Naive thymus-derived CD4-positive, alpha-beta T cell (primary cell): ENCODE measurements around the gene JMJD1C. TPM values are rescaled to one million over a fixed set of nuclear protein-coding genes. Genes with fewer than 3 reads are reported as not detected.

Source experiments
- ATAC-seq: fragments of 150-1000 bp; cut with Tn5 transposase; 2 replicates; pipeline ENCODE4 v1.10.0; 2021; ENCODE audit warnings: mild to moderate bottlenecking, moderate library complexity
- CTCF ChIA-PET: fragments of 350-600 bp; sonication (Branson Sonifier 250); formaldehyde crosslinking; loops from one replicate; lab custom pipeline; 2021; ENCODE audit warnings: antibody characterized with exemption; lab: Charles Lee
- POLR2A ChIA-PET: fragments of 350-600 bp; sonication (Branson Sonifier 250); formaldehyde crosslinking; loops from one replicate; lab custom pipeline; 2021; ENCODE audit warnings: antibody characterized with exemption, inconsistent platforms; lab: Charles Lee
- DNase-seq, 9 donors: peaks; one replicate each; pipeline versions ENCODE4 v3.0.0 to v3.0.0-alpha.2; 2020 to 2022; ENCODE audit warnings: mixed read lengths in 1 of 9
- H3K27ac ChIP-seq: one replicate; pipeline ENCODE4 v1.7.0; 2013; ENCODE audit warnings: mild to moderate bottlenecking, low read depth, low read length, moderate library complexity
- H3K27me3 ChIP-seq, 2 donors: one replicate each; pipeline ENCODE4 v1.7.0; 2013; ENCODE audit warnings: low read length in 2 of 2, mild to moderate bottlenecking in 2 of 2, moderate library complexity in 2 of 2; ENCODE audit not compliant: control insufficient read depth in 2 of 2, insufficient read depth in 2 of 2
- H3K36me3 ChIP-seq, 3 experiments: 1 replicate in 2 of 3; 2 replicates in 1 of 3; pipeline ENCODE4 v1.7.0; 2013; ENCODE audit warnings: low read length in 3 of 3, mild to moderate bottlenecking in 3 of 3, moderate library complexity in 1 of 3; ENCODE audit not compliant: insufficient read depth in 3 of 3, control insufficient read depth in 2 of 3
- H3K4me1 ChIP-seq, 2 donors: one replicate each; pipeline ENCODE4 v1.7.0; 2013; ENCODE audit warnings: low read length in 2 of 2, mild to moderate bottlenecking in 2 of 2, moderate library complexity in 1 of 2; ENCODE audit not compliant: control insufficient read depth in 2 of 2, insufficient read depth in 2 of 2
- H3K4me3 ChIP-seq: 2 replicates; pipeline ENCODE4 v1.7.0; 2013; ENCODE audit warnings: mild to moderate bottlenecking, low read length
- H3K9me3 ChIP-seq, 3 experiments: 1 replicate in 2 of 3; 2 replicates in 1 of 3; pipeline ENCODE4 v1.7.0; 2013; ENCODE audit warnings: low read length in 3 of 3; ENCODE audit not compliant: control insufficient read depth in 2 of 3
- H3K27ac Mint-ChIP-seq, 9 donors: one replicate each; pipeline ENCODE4 v1.8.0; 2020 to 2022; ENCODE audit warnings: mixed read lengths in 9 of 9, mild to moderate bottlenecking in 8 of 9, moderate library complexity in 5 of 9, inconsistent platforms in 2 of 9
- H3K27me3 Mint-ChIP-seq, 5 donors: one replicate each; pipeline ENCODE4 v1.8.0; 2021 to 2022; ENCODE audit warnings: mixed read lengths in 5 of 5, mild to moderate bottlenecking in 1 of 5
- H3K36me3 Mint-ChIP-seq, 5 donors: one replicate each; pipeline ENCODE4 v1.8.0; 2020 to 2022; ENCODE audit warnings: mixed read lengths in 5 of 5, mild to moderate bottlenecking in 3 of 5, inconsistent platforms in 1 of 5
- H3K4me1 Mint-ChIP-seq, 7 donors: one replicate each; pipeline ENCODE4 v1.8.0; 2020 to 2022; ENCODE audit warnings: mixed read lengths in 7 of 7, mild to moderate bottlenecking in 3 of 7, inconsistent platforms in 1 of 7
- H3K4me3 Mint-ChIP-seq, 10 donors: one replicate each; pipeline ENCODE4 v1.8.0; 2020 to 2022; ENCODE audit warnings: mild to moderate bottlenecking in 10 of 10, mixed read lengths in 10 of 10, moderate library complexity in 6 of 10, inconsistent platforms in 2 of 10
- H3K9me3 Mint-ChIP-seq, 11 donors: one replicate each; pipeline ENCODE4 v1.8.0; 2020 to 2022; ENCODE audit warnings: mixed read lengths in 11 of 11, mild to moderate bottlenecking in 4 of 11, inconsistent platforms in 1 of 11, moderate library complexity in 1 of 11
- intact Hi-C, 2 donors: fragments of 100-400 bp; cut with micrococcal nuclease; formaldehyde crosslinking; loops; one replicate each; pipeline ENCODE4 v1.15.1; 2023
- polyA plus RNA-seq, 2 donors: library from polyadenylated mRNA; unstranded; fragments of 300-500 nt; fragmentation: Illumina TruSeq; gene quantifications; one replicate each; pipeline ENCODE4 v1.2.3, GENCODE V29; 2021
- total RNA-seq, 6 experiments: library from RNA in 5 of 6; stranded (reverse) in 5 of 6; gene quantifications; 1 replicate in 5 of 6; 2 replicates in 1 of 6; pipeline ENCODE4 v1.2.3 and lab custom pipeline; 2021 to 2026

The JMJD1C gene
- total and polyA plus RNA-seq, 7 experiments from 2014 or later: 59.0 to 331 (median 120) TPM

- H3K4me1 ChIP-seq: peaks cover 17 to 23% of the 10 kb centered on the region in 2 donors
- no peak overlapping the region for H3K4me3 Mint-ChIP-seq
- peaks cover 0 to 3% (median 0%) of the 10 kb centered on the region in 3 experiments for H3K9me3 ChIP-seq
- no peaks in the 10 kb centered on the region for H3K27me3 Mint-ChIP-seq
- H3K27me3 ChIP-seq: no peaks in the 10 kb centered on the region
- no peak overlapping the region for H3K4me3 ChIP-seq
- peaks cover 9 to 41% (median 31%) of the 10 kb centered on the region in 5 donors for H3K36me3 Mint-ChIP-seq
- H3K9me3 Mint-ChIP-seq: peaks cover 0 to 4% (median 0%) of the 10 kb centered on the region in 11 donors
- DNase-seq (no peak), ATAC-seq (no peak)
- H3K27ac Mint-ChIP-seq: peak overlapping the region in 6 of 9 donors; percentile 11 to 55 (median 26)
- POLR2A ChIA-PET: interaction anchor here (1.5 kb wide), 1 partner anchor 11 kb away, joined by 8 read pairs; no protein-coding TSS in a partner anchor
- peaks cover 6 to 30% (median 6%) of the 10 kb centered on the region in 3 experiments for H3K36me3 ChIP-seq
- peaks cover 33 to 59% (median 55%) of the 10 kb centered on the region in 7 donors for H3K4me1 Mint-ChIP-seq
- H3K27ac ChIP-seq: no peak overlapping the region
- intact Hi-C loops: loop anchor here in 1 of 2 donors (10.0 kb wide), 1 partner anchor 140 kb away; no protein-coding TSS in a partner anchor
- CTCF ChIA-PET: interaction anchor here (1.2 to 3.0 kb wide), 3 partner anchors 174 to 506 kb away, joined by 3 to 29 read pairs (median 8); no protein-coding TSS in a partner anchor
These were observed 251.2 kb downstream of the JMJD1C start for GRCh38 chr10:63214571-63214970.

GRCh38 chr10:63213489-63213888, 252.3 kb downstream of the JMJD1C start:
- H3K36me3 Mint-ChIP-seq: peaks cover 10 to 42% (median 33%) of the 10 kb centered on the region in 5 donors
- H3K36me3 ChIP-seq: peaks cover 6 to 30% (median 6%) of the 10 kb centered on the region in 3 experiments

DNA sequence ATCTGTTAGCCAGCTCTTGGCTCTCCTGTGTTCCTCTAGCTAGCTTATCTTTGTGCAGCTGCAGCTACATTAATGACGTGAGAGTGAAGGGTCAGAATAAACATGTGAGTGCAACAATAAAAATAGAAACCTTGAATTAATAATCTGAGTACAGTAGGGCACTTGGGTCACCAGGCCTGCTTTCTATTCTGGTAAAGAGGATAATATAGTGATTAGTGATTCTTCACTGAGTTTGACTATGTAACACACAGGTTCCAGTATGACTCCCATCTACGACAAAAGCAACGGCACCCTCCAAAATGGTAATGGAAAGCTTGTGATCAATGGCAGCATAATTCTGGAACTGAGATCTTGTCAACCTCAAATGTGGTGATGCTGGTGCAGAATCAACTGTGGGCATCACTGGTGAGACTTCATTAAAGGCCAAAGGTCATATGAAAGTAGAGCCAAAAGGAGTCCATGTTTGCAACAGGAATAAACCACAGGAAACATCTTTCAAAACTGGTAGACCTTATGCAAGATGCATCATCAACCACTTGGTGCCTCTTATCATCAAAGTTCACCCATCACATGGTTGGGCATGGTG, 255.1 kb downstream of the JMJD1C start:
- Mint-ChIP-seq H3K9me3 (peaks cover 0 to 4% (median 0%) of the 10 kb centered on the region in 11 donors), H3K27me3 (no peaks in the 10 kb centered on the region), H3K4me3 (no peak overlapping the region), H3K27ac (peak overlapping the region in 1 of 9 donors; percentile 33), H3K4me1 (peaks cover 29 to 63% (median 60%) of the 10 kb centered on the region in 7 donors), H3K36me3 (peaks cover 19 to 64% (median 51%) of the 10 kb centered on the region in 5 donors)
- H3K27me3 ChIP-seq: no peaks in the 10 kb centered on the region
- peaks cover 6 to 50% (median 6%) of the 10 kb centered on the region in 3 experiments for H3K36me3 ChIP-seq
- ATAC-seq: peak; percentile 14
- intact Hi-C loops: loop anchor here (1.0 to 10.0 kb wide), 2 partner anchors 8 to 144 kb away; no protein-coding TSS in a partner anchor
- no peak for DNase-seq
- H3K9me3 ChIP-seq: peaks cover 0 to 3% (median 0%) of the 10 kb centered on the region in 3 experiments
- H3K4me1 ChIP-seq: peaks cover 10 to 24% of the 10 kb centered on the region in 2 donors
- no peak overlapping the region for H3K27ac ChIP-seq
- no peak overlapping the region for H3K4me3 ChIP-seq
- ChIA-PET CTCF (no interaction called here), POLR2A (no interaction called here)

More at GRCh38 chr10:63213489-63213888, 252.3 kb downstream of the JMJD1C start:
- Mint-ChIP-seq H3K9me3 (peaks cover 0 to 4% (median 0%) of the 10 kb centered on the region in 11 donors), H3K27ac (peak overlapping the region in 8 of 9 donors; percentile 3 to 77 (median 24)), H3K27me3 (no peaks in the 10 kb centered on the region), H3K4me1 (peaks cover 25 to 55% (median 51%) of the 10 kb centered on the region in 7 donors), H3K4me3 (no peak overlapping the region)
- no peak for DNase-seq
- no peak overlapping the region for H3K27ac ChIP-seq
- peaks cover 0 to 3% (median 0%) of the 10 kb centered on the region in 3 experiments for H3K9me3 ChIP-seq
- H3K27me3 ChIP-seq: no peaks in the 10 kb centered on the region
- H3K4me3 ChIP-seq: no peak overlapping the region
- POLR2A ChIA-PET: interaction anchor here (0.5 kb wide), 1 partner anchor 325 kb away, joined by 3 read pairs; no protein-coding TSS in a partner anchor
- intact Hi-C loops: loop anchor here in 1 of 2 donors (10.0 kb wide), 1 partner anchor 141 kb away; no protein-coding TSS in a partner anchor
- CTCF ChIA-PET: interaction anchor here (0.6 to 1.5 kb wide), 5 partner anchors 12 to 507 kb away, joined by 3 to 8 read pairs (median 5); no protein-coding TSS in a partner anchor
- peaks cover 9 to 16% of the 10 kb centered on the region in 2 donors for H3K4me1 ChIP-seq
- ATAC-seq: peak; percentile 6

DNA sequence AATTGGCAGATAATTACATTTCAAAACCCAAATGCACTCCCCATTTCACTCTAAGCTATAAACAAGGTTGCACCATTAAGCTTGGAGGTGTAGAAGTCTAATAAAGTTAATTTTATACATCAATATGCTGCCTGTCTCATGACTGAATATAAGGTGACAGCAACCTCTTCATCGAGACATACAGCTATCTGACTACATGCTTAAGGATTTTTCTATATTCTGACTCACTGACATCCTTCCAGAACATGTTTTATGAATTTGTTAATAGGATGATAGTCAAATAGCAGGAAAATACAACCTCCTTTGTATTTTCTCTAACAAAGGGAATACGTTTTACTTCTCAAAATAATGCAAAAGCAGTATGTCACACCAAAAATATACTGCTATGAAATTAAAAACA, 256.1 kb downstream of the JMJD1C start:
- intact Hi-C loops: loop anchor here (1.0 to 10.0 kb wide), 4 partner anchors 7 to 145 kb away; no protein-coding TSS in a partner anchor
- H3K27ac Mint-ChIP-seq: no peak overlapping the region
- peaks cover 31 to 72% (median 65%) of the 10 kb centered on the region in 7 donors for H3K4me1 Mint-ChIP-seq
- DNase-seq (no peak), ATAC-seq (no peak)
- H3K9me3 Mint-ChIP-seq: peaks cover 0 to 4% (median 0%) of the 10 kb centered on the region in 11 donors
- ChIA-PET CTCF (no interaction called here), POLR2A (no interaction called here)
- Histone ChIP-seq H3K9me3 (peaks cover 0 to 3% (median 0%) of the 10 kb centered on the region in 3 experiments), H3K36me3 (peaks cover 6 to 51% (median 6%) of the 10 kb centered on the region in 3 experiments), H3K4me3 (no peak overlapping the region), H3K27ac (no peak overlapping the region), H3K4me1 (peaks cover 11 to 26% of the 10 kb centered on the region in 2 donors), H3K27me3 (no peaks in the 10 kb centered on the region)
- peaks cover 19 to 63% (median 44%) of the 10 kb centered on the region in 5 donors for H3K36me3 Mint-ChIP-seq
- H3K4me3 Mint-ChIP-seq: no peak overlapping the region
- no peaks in the 10 kb centered on the region for H3K27me3 Mint-ChIP-seq

- peaks cover 32 to 76% (median 71%) of the 10 kb centered on the region in 7 donors for H3K4me1 Mint-ChIP-seq
- Histone ChIP-seq H3K4me3 (no peak overlapping the region), H3K9me3 (peaks cover 0 to 3% (median 0%) of the 10 kb centered on the region in 3 experiments), H3K4me1 (peaks cover 14 to 33% of the 10 kb centered on the region in 2 donors), H3K36me3 (peaks cover 6 to 47% (median 6%) of the 10 kb centered on the region in 3 experiments), H3K27ac (no peak overlapping the region), H3K27me3 (no peaks in the 10 kb centered on the region)
- intact Hi-C loops: loop anchor here in 1 of 2 donors (2.0 to 5.0 kb wide), 2 partner anchors 14 to 37 kb away; no protein-coding TSS in a partner anchor
- CTCF ChIA-PET: no interaction called here
- no peaks in the 10 kb centered on the region for H3K27me3 Mint-ChIP-seq
- H3K4me3 Mint-ChIP-seq: peak overlapping the region in 1 of 10 donors; percentile 34
- H3K36me3 Mint-ChIP-seq: peaks cover 19 to 57% (median 48%) of the 10 kb centered on the region in 5 donors
- peak overlapping the region in 7 of 9 donors; percentile 3 to 73 (median 48) for H3K27ac Mint-ChIP-seq
- H3K9me3 Mint-ChIP-seq: peaks cover 0 to 4% (median 0%) of the 10 kb centered on the region in 11 donors
- no peak for DNase-seq
- no peak for ATAC-seq
- POLR2A ChIA-PET: no interaction called here
These were observed 256.8 kb downstream of the JMJD1C start for GRCh38 chr10:63208986-63209385.
